Measurements from ENCODE around the gene TMX4. TPM values are rescaled to one million over a fixed set of nuclear protein-coding genes. Genes with fewer than 3 reads are reported as not detected.

The TMX4 gene
- total and polyA plus RNA-seq, 2 experiments from 2014 or later: 2.5 to 7.5 TPM

- Mint-ChIP-seq H3K27ac (no peak overlapping the region), H3K27me3 (ENCODE audit: insufficient read depth, low read depth, poor library complexity) (peaks cover 3% of the 10 kb centered on the region), H3K4me1 (peaks cover 10% of the 10 kb centered on the region; the same call in 2 of the 3 replicates), H3K36me3 (ENCODE audit: low read depth) (no peaks in the 10 kb centered on the region; the same call in 2 of the 3 replicates), H3K9me3 (no peaks in the 10 kb centered on the region), H3K4me3 (no peak overlapping the region; the same call in 2 of the 3 replicates)
- Histone ChIP-seq H3K4me1 (ENCODE audit: insufficient read depth) (peaks cover 4% of the 10 kb centered on the region), H3K79me2 (replicated peaks; ENCODE audit: insufficient read depth) (no peaks in the 10 kb centered on the region), H3K27me3 (ENCODE audit: insufficient read depth) (no peaks in the 10 kb centered on the region), H2AFZ (0 out of 2 replicates have a peak overlapping the region, but pooled peaks have one; percentile 90), H3K4me3 (peak overlapping the region; percentile 64), H3K36me3 (ENCODE audit: insufficient read depth) (no peaks in the 10 kb centered on the region), H4K20me1 (replicated peaks; ENCODE audit: insufficient read depth) (0 out of 2 replicates have a peak, but pooled peaks cover 4% of the 10 kb centered on the region), H3F3A (replicated peaks; ENCODE audit: low read depth) (no peaks in the 10 kb centered on the region), H3K9me2 (ENCODE audit: insufficient read depth) (no peaks in the 10 kb centered on the region), H3K4me2 (peak overlapping the region; percentile 93), H3K27ac (ENCODE audit: low read depth) (no peak overlapping the region)
- DNase-seq (ENCODE audit: low spot score): no peak
- ATAC-seq: no peak
- TF ChIP-seq EZH2phosphoT487 (IDR thresholded peaks at IDR 0.05; ENCODE audit: unreplicated experiment) (no peak), EZH2 (IDR thresholded peaks at IDR 0.05; ENCODE audit: low read depth, unreplicated experiment) (no peak), POLR2AphosphoS5 (IDR thresholded peaks at IDR 0.05; ENCODE audit: low read depth) (no peak), NANOG (IDR thresholded peaks at IDR 0.05; ENCODE audit: borderline replicate concordance) (no peak), ZNF331 (CRISPR knock-in tag; IDR thresholded peaks at IDR 0.05; ENCODE audit: low read depth) (no peak), CREB1 (CRISPR knock-in tag; IDR thresholded peaks at IDR 0.05; ENCODE audit: low read depth) (no peak), JUNB (IDR thresholded peaks at IDR 0.05; ENCODE audit: unreplicated experiment) (no peak), ZNF114 (CRISPR knock-in tag; IDR thresholded peaks at IDR 0.05) (no peak), REST (IDR thresholded peaks at IDR 0.05; ENCODE audit: unreplicated experiment) (no peak), STAT1 (IDR thresholded peaks at IDR 0.05; ENCODE audit: unreplicated experiment) (no peak)
- TF ChIP-seq, protein P1, sequence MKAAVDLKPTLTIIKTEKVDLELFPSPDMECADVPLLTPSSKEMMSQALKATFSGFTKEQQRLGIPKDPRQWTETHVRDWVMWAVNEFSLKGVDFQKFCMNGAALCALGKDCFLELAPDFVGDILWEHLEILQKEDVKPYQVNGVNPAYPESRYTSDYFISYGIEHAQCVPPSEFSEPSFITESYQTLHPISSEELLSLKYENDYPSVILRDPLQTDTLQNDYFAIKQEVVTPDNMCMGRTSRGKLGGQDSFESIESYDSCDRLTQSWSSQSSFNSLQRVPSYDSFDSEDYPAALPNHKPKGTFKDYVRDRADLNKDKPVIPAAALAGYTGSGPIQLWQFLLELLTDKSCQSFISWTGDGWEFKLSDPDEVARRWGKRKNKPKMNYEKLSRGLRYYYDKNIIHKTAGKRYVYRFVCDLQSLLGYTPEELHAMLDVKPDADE (IDR thresholded peaks at IDR 0.05): no peak
- TF ChIP-seq, protein P2, sequence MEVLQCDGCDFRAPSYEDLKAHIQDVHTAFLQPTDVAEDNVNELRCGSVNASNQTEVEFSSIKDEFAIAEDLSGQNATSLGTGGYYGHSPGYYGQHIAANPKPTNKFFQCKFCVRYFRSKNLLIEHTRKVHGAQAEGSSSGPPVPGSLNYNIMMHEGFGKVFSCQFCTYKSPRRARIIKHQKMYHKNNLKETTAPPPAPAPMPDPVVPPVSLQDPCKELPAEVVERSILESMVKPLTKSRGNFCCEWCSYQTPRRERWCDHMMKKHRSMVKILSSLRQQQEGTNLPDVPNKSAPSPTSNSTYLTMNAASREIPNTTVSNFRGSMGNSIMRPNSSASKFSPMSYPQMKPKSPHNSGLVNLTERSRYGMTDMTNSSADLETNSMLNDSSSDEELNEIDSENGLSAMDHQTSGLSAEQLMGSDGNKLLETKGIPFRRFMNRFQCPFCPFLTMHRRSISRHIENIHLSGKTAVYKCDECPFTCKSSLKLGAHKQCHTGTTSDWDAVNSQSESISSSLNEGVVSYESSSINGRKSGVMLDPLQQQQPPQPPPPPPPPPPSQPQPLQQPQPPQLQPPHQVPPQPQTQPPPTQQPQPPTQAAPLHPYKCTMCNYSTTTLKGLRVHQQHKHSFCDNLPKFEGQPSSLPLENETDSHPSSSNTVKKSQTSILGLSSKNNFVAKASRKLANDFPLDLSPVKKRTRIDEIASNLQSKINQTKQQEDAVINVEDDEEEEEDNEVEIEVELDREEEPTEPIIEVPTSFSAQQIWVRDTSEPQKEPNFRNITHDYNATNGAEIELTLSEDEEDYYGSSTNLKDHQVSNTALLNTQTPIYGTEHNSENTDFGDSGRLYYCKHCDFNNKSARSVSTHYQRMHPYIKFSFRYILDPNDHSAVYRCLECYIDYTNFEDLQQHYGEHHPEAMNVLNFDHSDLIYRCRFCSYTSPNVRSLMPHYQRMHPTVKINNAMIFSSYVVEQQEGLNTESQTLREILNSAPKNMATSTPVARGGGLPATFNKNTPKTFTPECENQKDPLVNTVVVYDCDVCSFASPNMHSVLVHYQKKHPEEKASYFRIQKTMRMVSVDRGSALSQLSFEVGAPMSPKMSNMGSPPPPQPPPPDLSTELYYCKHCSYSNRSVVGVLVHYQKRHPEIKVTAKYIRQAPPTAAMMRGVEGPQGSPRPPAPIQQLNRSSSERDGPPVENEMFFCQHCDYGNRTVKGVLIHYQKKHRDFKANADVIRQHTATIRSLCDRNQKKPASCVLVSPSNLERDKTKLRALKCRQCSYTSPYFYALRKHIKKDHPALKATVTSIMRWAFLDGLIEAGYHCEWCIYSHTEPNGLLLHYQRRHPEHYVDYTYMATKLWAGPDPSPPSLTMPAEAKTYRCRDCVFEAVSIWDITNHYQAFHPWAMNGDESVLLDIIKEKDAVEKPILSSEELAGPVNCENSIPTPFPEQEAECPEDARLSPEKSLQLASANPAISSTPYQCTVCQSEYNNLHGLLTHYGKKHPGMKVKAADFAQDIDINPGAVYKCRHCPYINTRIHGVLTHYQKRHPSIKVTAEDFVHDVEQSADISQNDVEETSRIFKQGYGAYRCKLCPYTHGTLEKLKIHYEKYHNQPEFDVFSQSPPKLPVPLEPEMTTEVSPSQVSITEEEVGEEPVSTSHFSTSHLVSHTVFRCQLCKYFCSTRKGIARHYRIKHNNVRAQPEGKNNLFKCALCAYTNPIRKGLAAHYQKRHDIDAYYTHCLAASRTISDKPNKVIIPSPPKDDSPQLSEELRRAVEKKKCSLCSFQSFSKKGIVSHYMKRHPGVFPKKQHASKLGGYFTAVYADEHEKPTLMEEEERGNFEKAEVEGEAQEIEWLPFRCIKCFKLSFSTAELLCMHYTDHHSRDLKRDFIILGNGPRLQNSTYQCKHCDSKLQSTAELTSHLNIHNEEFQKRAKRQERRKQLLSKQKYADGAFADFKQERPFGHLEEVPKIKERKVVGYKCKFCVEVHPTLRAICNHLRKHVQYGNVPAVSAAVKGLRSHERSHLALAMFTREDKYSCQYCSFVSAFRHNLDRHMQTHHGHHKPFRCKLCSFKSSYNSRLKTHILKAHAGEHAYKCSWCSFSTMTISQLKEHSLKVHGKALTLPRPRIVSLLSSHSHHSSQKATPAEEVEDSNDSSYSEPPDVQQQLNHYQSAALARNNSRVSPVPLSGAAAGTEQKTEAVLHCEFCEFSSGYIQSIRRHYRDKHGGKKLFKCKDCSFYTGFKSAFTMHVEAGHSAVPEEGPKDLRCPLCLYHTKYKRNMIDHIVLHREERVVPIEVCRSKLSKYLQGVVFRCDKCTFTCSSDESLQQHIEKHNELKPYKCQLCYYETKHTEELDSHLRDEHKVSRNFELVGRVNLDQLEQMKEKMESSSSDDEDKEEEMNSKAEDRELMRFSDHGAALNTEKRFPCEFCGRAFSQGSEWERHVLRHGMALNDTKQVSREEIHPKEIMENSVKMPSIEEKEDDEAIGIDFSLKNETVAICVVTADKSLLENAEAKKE (CRISPR knock-in tag; IDR thresholded peaks at IDR 0.05): no peak
- TF ChIP-seq, protein P3, sequence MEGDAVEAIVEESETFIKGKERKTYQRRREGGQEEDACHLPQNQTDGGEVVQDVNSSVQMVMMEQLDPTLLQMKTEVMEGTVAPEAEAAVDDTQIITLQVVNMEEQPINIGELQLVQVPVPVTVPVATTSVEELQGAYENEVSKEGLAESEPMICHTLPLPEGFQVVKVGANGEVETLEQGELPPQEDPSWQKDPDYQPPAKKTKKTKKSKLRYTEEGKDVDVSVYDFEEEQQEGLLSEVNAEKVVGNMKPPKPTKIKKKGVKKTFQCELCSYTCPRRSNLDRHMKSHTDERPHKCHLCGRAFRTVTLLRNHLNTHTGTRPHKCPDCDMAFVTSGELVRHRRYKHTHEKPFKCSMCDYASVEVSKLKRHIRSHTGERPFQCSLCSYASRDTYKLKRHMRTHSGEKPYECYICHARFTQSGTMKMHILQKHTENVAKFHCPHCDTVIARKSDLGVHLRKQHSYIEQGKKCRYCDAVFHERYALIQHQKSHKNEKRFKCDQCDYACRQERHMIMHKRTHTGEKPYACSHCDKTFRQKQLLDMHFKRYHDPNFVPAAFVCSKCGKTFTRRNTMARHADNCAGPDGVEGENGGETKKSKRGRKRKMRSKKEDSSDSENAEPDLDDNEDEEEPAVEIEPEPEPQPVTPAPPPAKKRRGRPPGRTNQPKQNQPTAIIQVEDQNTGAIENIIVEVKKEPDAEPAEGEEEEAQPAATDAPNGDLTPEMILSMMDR (conservative IDR thresholded peaks at IDR 0.05; ENCODE audit: low read depth in 2 of 2): no peak
These were observed 936 bp upstream of the TMX4 start for GRCh38 chr20:8020314-8021079.

Measured in GM23338 (cell line).